ENCODE measurements around the gene KIRREL2. TPM values are rescaled to one million over a fixed set of nuclear protein-coding genes. Genes with fewer than 3 reads are reported as not detected.
A peak's percentile ranks its signal among the peaks of the same experiment; 100 is the strongest.

The KIRREL2 gene
- total RNA-seq, 3 donors from 2014 or later (not counting 1 experiment from before 2014, with no cell fraction given), result 0.27 TPM; not detected in 2

GRCh38 chr19:35858311-35858710 is 1.6 kb downstream of the KIRREL2 start:
- peaks cover 58 to 62% of the 10 kb centered on the region in 2 donors for H3K27me3 Mint-ChIP-seq (ENCODE audit: low read depth in 2 of 2)
- TF ChIP-seq CTCF (IDR thresholded peaks at IDR 0.05), result no peak
- WGBS (ENCODE audit: insufficient coverage), result 85% methylated on average over 6 of the region's 6 CpGs
- H3K36me3 Mint-ChIP-seq, result no peaks in the 10 kb centered on the region
- Histone ChIP-seq H3K9me3 (ENCODE audit: control insufficient read depth, insufficient read depth, low read length) (no peaks in the 10 kb centered on the region), H3K36me3 (ENCODE audit: control insufficient read depth, insufficient read depth, low read length) (no peaks in the 10 kb centered on the region), H3K4me1 (ENCODE audit: control insufficient read depth, insufficient read depth, low read length) (peaks cover 20% of the 10 kb centered on the region), H3K27me3 (ENCODE audit: control insufficient read depth, insufficient read depth, low read length) (peaks cover 38% of the 10 kb centered on the region), H3K4me3 (ENCODE audit: low read length) (no peak overlapping the region), H3K27ac (ENCODE audit: low read length) (no peak overlapping the region)
- H3K4me1 Mint-ChIP-seq, result peaks cover 0 to 15% of the 10 kb centered on the region in 2 donors
- ATAC-seq, result no peak
- no peak for DNase-seq
- no peak overlapping the region for H3K27ac Mint-ChIP-seq
- peak overlapping the region; percentile 28 for H3K4me3 Mint-ChIP-seq
- intact Hi-C loops (cut with micrococcal nuclease), result no loop called here
- H3K9me3 Mint-ChIP-seq, result no peaks in the 10 kb centered on the region

GRCh38 chr19:35859414-35859813 is 2.7 kb downstream of the KIRREL2 start:
- Mint-ChIP-seq H3K36me3 (no peaks in the 10 kb centered on the region), H3K27me3 (ENCODE audit: low read depth in 2 of 2) (peaks cover 52 to 55% of the 10 kb centered on the region in 2 donors)
- intact Hi-C loops (cut with micrococcal nuclease), result no loop called here

DNA sequence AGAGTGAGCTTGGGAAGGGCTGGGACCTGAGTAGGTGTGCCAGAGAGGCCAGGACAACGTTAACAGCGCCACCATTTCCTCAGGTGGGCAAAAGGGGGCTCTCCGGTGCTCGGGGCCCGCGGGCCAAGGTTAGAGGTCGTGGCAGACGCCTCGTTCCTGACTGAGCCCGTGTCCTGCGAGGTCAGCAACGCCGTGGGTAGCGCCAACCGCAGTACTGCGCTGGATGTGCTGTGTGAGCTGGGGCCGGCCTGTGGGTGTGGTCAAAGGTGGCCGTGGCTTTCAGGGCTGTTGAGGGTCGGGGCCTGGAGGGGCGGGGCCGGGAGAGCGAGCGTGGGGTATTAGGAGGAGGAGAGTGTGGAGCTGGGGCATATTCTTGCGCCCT is 3.7 kb downstream of the KIRREL2 start:
- no peak for TF ChIP-seq CTCF (IDR thresholded peaks at IDR 0.05)
- Histone ChIP-seq H3K27me3 (ENCODE audit: control insufficient read depth, insufficient read depth, low read length) (peaks cover 35% of the 10 kb centered on the region), H3K4me1 (ENCODE audit: control insufficient read depth, insufficient read depth, low read length) (peaks cover 20% of the 10 kb centered on the region), H3K9me3 (ENCODE audit: control insufficient read depth, insufficient read depth, low read length) (no peaks in the 10 kb centered on the region), H3K4me3 (ENCODE audit: low read length) (no peak overlapping the region), H3K36me3 (ENCODE audit: control insufficient read depth, insufficient read depth, low read length) (no peaks in the 10 kb centered on the region), H3K27ac (ENCODE audit: low read length) (no peak overlapping the region)
- Mint-ChIP-seq H3K4me3 (no peak overlapping the region), H3K27me3 (ENCODE audit: low read depth in 2 of 2) (peaks cover 44 to 52% of the 10 kb centered on the region in 2 donors), H3K9me3 (no peaks in the 10 kb centered on the region), H3K4me1 (peaks cover 0 to 15% of the 10 kb centered on the region in 2 donors), H3K27ac (no peak overlapping the region), H3K36me3 (no peaks in the 10 kb centered on the region)
- DNase-seq (no peak), ATAC-seq (no peak)
- 16% methylated on average over 24 of the region's 24 CpGs for WGBS (ENCODE audit: insufficient coverage)
- intact Hi-C loops (cut with micrococcal nuclease), result no loop called here

More at GRCh38 chr19:35859414-35859813, 2.7 kb downstream of the KIRREL2 start:
- Mint-ChIP-seq H3K9me3 (no peaks in the 10 kb centered on the region), H3K4me3 (no peak overlapping the region), H3K27ac (no peak overlapping the region), H3K4me1 (peaks cover 0 to 15% of the 10 kb centered on the region in 2 donors)
- WGBS (ENCODE audit: insufficient coverage), result 82% methylated on average over 4 of the region's 4 CpGs
- DNase-seq, result no peak
- Histone ChIP-seq H3K27ac (ENCODE audit: low read length) (no peak overlapping the region), H3K4me1 (ENCODE audit: control insufficient read depth, insufficient read depth, low read length) (peaks cover 20% of the 10 kb centered on the region), H3K36me3 (ENCODE audit: control insufficient read depth, insufficient read depth, low read length) (no peaks in the 10 kb centered on the region), H3K4me3 (ENCODE audit: low read length) (no peak overlapping the region), H3K9me3 (ENCODE audit: control insufficient read depth, insufficient read depth, low read length) (no peaks in the 10 kb centered on the region), H3K27me3 (ENCODE audit: control insufficient read depth, insufficient read depth, low read length) (peaks cover 38% of the 10 kb centered on the region)
- ATAC-seq, result no peak
- TF ChIP-seq CTCF (IDR thresholded peaks at IDR 0.05), result no peak

All from natural killer cell (primary cell).